Measurements from ENCODE around the gene CENPX.
A peak's percentile ranks its signal among the peaks of the same experiment; 100 is the strongest.

The CENPX gene

DNA sequence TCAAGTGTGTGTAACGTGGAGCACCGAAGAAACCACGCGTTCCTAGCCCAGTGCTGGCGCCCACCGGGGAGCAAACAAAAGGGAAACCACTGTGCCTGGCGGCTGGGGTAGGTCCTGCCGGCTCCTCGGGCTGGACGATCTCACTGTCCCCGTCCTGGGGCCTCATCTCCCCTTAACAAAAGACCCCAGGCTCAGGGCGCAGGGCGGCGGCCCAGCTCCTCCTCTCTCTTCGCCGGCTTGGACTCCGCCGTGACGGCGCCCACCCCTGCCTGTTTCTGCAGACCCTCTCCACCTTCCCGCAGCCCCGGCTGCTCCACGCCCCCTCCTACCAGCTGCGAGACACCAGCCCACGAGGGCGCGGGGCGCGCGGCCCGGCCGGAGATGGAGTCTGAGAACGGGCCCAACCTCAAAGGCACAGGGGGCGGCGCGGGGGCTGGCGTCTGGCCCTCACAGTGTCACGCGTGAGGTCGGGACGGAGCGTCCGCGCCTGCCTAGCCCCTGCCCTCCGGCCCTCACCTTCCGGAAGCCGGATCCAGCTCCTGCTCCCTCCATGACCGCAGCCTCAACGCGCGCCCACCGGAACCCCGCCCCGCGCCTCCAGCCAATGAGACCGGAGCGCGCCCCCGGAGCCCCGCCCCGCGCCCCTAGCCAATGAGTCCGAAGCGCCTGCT is at the start of gene CENPX:
Gene CENPX, minus strand, starts transcription at position 569 of the 671 bp plus-strand sequence. Its CDS starts 17 bp downstream, at position 552.
- H3K4me3 ChIP-seq (ENCODE audit: low read depth, low read length) = peak within 1 kb of the TSS; percentile 84
- TF ChIP-seq, protein P1, sequence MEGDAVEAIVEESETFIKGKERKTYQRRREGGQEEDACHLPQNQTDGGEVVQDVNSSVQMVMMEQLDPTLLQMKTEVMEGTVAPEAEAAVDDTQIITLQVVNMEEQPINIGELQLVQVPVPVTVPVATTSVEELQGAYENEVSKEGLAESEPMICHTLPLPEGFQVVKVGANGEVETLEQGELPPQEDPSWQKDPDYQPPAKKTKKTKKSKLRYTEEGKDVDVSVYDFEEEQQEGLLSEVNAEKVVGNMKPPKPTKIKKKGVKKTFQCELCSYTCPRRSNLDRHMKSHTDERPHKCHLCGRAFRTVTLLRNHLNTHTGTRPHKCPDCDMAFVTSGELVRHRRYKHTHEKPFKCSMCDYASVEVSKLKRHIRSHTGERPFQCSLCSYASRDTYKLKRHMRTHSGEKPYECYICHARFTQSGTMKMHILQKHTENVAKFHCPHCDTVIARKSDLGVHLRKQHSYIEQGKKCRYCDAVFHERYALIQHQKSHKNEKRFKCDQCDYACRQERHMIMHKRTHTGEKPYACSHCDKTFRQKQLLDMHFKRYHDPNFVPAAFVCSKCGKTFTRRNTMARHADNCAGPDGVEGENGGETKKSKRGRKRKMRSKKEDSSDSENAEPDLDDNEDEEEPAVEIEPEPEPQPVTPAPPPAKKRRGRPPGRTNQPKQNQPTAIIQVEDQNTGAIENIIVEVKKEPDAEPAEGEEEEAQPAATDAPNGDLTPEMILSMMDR (IDR thresholded peaks at IDR 0.05; ENCODE audit: borderline replicate concordance, insufficient read depth, low read depth, low read length) = no peak

- H3K4me3 ChIP-seq (ENCODE audit: low read depth, low read length) = no peak overlapping the region
- TF ChIP-seq, protein P1 (IDR thresholded peaks at IDR 0.05; ENCODE audit: borderline replicate concordance, insufficient read depth, low read depth, low read length) = no peak
These were observed 47.9 kb upstream of the CENPX start for GRCh38 chr17:82070611-82071010.

- TF ChIP-seq, protein P1 (IDR thresholded peaks at IDR 0.05; ENCODE audit: borderline replicate concordance, insufficient read depth, low read depth, low read length) = no peak
- peak within 1 kb of the TSS; percentile 70 for H3K4me3 ChIP-seq (ENCODE audit: low read depth, low read length)
These were observed 43.1 kb upstream of the CENPX start, which contains the start of gene DUS1L for GRCh38 chr17:82065638-82066303. DUS1L (minus strand) TSS chr17:82065804; CDS start chr17:82065059, 745 bp downstream.

DNA sequence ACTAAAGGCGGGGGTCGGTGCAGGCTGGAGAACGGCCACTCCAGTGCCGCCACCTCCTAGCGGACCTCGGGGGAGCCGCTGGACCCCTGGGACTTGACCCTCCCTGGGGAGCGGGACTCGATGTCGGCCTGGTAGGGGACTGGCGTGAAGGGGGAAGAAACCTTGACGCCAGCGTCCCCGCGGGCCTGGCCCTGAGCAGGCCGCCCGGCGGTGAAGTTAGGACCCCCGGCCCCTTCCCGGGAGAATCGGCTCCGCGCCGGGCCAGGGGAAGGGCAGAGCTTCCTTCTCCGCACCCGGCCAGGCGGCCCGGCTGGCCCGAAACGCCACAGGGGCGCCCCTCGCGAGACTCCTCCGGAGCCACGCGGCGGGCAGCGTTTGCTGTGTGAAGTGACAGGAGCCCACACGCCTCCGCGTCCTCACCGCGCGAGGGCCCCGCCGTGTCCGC is 42.5 kb upstream of the CENPX start:
- TF ChIP-seq, protein P1 (IDR thresholded peaks at IDR 0.05; ENCODE audit: borderline replicate concordance, insufficient read depth, low read depth, low read length) = no peak
- peak overlapping the region; percentile 70 for H3K4me3 ChIP-seq (ENCODE audit: low read depth, low read length)

DNA sequence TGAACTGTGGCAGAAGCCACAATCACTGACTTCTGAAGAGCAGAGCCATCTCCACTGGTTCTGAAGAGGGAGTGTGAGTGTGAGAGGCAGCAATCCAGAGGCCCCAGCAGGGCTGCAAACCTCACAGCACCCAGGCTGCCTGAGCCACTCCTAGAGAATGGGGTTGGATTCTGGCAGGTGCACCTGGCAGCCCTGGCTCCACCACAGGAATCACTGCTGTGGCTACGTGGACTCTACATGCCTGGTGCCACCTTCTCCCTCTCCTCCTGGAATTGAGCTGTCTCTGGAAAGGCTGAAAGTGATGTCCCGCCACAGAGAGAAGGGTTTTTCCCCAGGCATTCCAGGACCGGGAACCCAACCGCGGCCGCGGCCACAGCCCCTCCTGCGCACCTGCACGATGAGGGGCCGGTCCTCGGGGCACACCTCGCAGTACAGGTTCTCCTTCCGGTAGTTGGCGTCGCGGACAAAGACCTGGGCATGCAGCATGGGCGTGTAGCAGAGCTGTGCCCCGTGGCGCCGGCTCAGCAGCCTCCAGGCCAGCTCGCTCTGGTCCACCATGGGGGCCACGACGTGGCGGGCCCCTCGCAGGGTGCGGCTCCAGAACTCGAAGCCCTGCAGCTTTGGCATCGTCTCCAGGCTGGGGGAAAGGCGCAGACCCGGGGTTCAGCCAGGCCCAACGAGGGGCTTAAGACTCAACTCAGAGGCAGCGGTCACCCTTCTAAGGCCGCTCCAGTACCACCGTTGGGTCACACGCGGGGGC is 41.9 kb upstream of the CENPX start:
- peak overlapping the region; percentile 70 for H3K4me3 ChIP-seq (ENCODE audit: low read depth, low read length)

More for the DNA sequence above, 41.9 kb upstream of the CENPX start:
- TF ChIP-seq, protein P1 (IDR thresholded peaks at IDR 0.05; ENCODE audit: borderline replicate concordance, insufficient read depth, low read depth, low read length) = no peak

Measured in GM12875 (cell line).